PC-9 (cell line): ENCODE data around the gene MAGI2.

ENCODE experiments used
- CTCF ChIP-seq: fragments of 200-600 bp; sonication (generic); conservative IDR thresholded peaks from 2 replicates; pipeline ENCODE4 v1.6.1; 2017; ENCODE audit warnings: mixed run types, antibody characterized with exemption, mild to moderate bottlenecking, moderate library complexity
- EZH2 ChIP-seq: fragments of 200-600 bp; sonication (generic); IDR thresholded peaks from 2 replicates; pipeline ENCODE4 v1.8.0; 2017; ENCODE audit warnings: antibody characterized with exemption, low read depth

- TF ChIP-seq EZH2 (no peak), CTCF (no peak)
Measured at GRCh38 chr7:78175330-78176100, 1278.0 kb downstream of the MAGI2 start.
